ENCODE measurements around the gene GSTM1.
"Not testable (repeated sequence)": the region's sequence is repeated elsewhere in the genome, so short reads cannot be mapped to it uniquely, and the experiment has no call there.

GSTM1 gene

GRCh38 chr1:109689844-109690405 is 2.3 kb downstream of the GSTM1 start:
- no peak overlapping the region for H3K4me3 ChIP-seq (ENCODE audit: low read depth, low read length)
- no peak for DNase-seq (ENCODE audit: low read depth, low spot score)
- in situ Hi-C loops (cut with HindIII; ENCODE audit: low sequenced_read_pairs) = no loop called here
- TF ChIP-seq CTCF (IDR thresholded peaks at IDR 0.05; ENCODE audit: low read depth, low read length) = no peak

- no peak overlapping the region for H3K4me3 ChIP-seq (ENCODE audit: low read depth, low read length)
- no peak for DNase-seq (ENCODE audit: low read depth, low spot score)
- TF ChIP-seq CTCF (IDR thresholded peaks at IDR 0.05; ENCODE audit: low read depth, low read length) = no peak
- in situ Hi-C loops (cut with HindIII; ENCODE audit: low sequenced_read_pairs) = no loop called here
These were observed 4.1 kb downstream of the GSTM1 start for GRCh38 chr1:109691759-109692158.

DNA sequence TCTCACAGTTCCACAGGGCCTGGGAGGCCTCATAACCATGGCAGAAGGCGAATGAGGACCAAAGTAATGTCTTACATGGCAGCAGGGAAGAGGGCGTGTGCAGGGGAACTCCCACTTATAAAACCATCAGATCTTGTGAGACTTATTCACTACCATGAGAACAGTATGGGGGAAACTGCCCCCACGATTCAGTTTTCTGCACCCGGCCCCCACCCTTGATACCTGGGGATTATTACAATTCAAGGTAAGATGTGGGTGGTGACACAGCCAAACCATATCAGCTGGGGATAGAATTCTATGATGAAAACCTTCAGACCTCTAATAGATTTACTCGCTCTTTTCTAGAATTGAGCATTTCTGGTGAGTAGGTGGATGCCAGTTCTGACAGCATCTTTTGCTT is 6.8 kb downstream of the GSTM1 start:
- DNase-seq (ENCODE audit: low read depth, low spot score); in situ Hi-C loops (cut with HindIII; ENCODE audit: low sequenced_read_pairs); H3K4me3 ChIP-seq (ENCODE audit: low read depth, low read length): not testable (repeated sequence)

DNA sequence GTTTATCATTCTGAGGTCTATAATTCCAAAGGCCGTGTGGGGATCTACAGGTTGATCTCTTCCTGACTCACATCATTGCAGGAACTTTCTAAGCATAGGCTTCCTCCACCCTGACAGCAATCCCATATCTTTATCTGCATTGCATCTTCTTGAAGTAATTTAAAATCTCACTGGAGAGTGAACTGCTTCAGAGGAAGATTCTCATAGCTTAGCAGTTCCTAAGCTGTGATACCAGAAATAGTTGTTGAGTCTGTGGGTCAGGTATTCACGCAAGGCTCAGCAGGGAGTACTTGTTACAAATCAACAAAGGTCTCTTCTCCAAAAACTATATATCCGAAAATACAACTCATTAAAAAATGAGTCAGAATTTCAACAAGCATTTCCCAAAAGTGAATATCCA is 7.5 kb downstream of the GSTM1 start:
- DNase-seq (ENCODE audit: low read depth, low spot score); in situ Hi-C loops (cut with HindIII; ENCODE audit: low sequenced_read_pairs); H3K4me3 ChIP-seq (ENCODE audit: low read depth, low read length): not testable (repeated sequence)

GRCh38 chr1:109697066-109697465 is 9.4 kb downstream of the GSTM1 start:
- no peak overlapping the region for H3K4me3 ChIP-seq (ENCODE audit: low read depth, low read length)
- no peak for TF ChIP-seq CTCF (IDR thresholded peaks at IDR 0.05; ENCODE audit: low read depth, low read length)
- DNase-seq (ENCODE audit: low read depth, low spot score) = no peak
- in situ Hi-C loops (cut with HindIII; ENCODE audit: low sequenced_read_pairs) = no loop called here

- H3K4me3 ChIP-seq (ENCODE audit: low read depth, low read length); DNase-seq (ENCODE audit: low read depth, low spot score); in situ Hi-C loops (cut with HindIII; ENCODE audit: low sequenced_read_pairs): not testable (repeated sequence)
These were observed 10.2 kb downstream of the GSTM1 start for GRCh38 chr1:109697861-109698260.

- in situ Hi-C loops (cut with HindIII; ENCODE audit: low sequenced_read_pairs); H3K4me3 ChIP-seq (ENCODE audit: low read depth, low read length); DNase-seq (ENCODE audit: low read depth, low spot score): not testable (repeated sequence)
These were observed 15.3 kb downstream of the GSTM1 start for GRCh38 chr1:109702940-109703339.

GRCh38 chr1:109704173-109704572 is 16.6 kb downstream of the GSTM1 start:
- in situ Hi-C loops (cut with HindIII; ENCODE audit: low sequenced_read_pairs) = no loop called here
- DNase-seq (ENCODE audit: low read depth, low spot score) = no peak

More at GRCh38 chr1:109704173-109704572, 16.6 kb downstream of the GSTM1 start:
- no peak overlapping the region for H3K4me3 ChIP-seq (ENCODE audit: low read depth, low read length)
- TF ChIP-seq CTCF (IDR thresholded peaks at IDR 0.05; ENCODE audit: low read depth, low read length) = no peak

Measured in astrocyte of the spinal cord (primary cell).